GM19099 (cell line): ENCODE results near the gene PTGIS.

Experiments used
- POLR2A ChIP-seq: IDR thresholded peaks from 3 replicates; pipeline ENCODE4 v1.6.1; 2011; ENCODE audit warnings: low read depth; ENCODE audit not compliant: insufficient read length; ENCODE audit errors: extremely low read depth

The PTGIS gene

DNA sequence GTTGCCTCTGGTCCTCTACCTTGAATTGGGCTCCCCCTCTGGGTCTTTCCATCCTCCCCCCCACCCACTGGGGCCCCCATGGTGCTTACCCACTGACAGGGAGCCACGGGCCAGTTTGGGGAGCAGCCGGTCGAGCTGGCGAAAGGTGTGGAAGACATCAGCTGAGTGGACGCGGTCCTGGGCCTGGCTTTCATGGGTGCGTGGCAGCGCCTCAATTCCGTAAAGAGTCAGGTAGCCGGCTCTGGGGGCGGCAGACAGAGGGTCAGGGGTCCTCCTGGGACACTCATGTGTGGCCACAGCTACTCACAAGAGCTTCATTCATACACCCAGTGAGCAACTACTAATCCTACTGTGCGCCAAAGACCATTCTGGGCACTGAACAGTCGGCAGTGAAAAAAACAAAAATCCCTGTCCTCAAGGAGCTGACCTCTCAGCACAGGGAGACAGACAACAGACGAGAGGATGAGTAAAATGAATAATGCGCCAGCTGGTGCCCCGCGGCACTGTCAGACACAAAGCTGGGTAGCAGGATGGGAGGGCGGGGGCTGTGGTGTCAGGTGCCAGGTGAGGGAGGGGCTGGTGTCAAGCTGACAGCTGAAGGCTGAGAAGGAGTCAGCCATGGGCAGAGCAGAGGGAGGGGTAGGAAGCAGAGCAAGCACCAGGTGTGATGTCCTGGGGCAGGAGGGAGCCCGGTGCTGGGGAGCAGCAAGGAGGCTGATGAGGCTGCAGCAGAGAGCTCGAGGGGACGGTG, 28.3 kb downstream of the PTGIS start:
- no peak for TF ChIP-seq POLR2A

DNA sequence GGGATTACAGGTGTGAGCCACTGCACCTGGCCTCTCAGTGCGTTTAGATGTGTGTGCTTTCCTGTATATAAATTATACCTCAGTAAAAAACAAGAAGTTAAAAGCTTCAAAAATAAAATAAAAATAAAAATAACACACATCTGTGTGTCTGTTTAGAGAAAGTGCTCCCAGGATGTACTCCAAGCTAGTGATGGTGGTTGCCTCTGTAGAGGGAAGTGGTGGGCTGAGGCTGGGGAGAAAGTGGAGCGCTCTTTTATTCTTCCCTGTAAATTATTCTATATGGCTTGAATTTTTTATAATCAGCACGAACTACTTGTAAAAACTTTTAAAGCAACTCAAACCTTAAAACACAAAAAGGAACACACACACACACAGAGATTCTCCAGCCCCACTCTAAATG, 29.0 kb downstream of the PTGIS start:
- no peak for TF ChIP-seq POLR2A

DNA sequence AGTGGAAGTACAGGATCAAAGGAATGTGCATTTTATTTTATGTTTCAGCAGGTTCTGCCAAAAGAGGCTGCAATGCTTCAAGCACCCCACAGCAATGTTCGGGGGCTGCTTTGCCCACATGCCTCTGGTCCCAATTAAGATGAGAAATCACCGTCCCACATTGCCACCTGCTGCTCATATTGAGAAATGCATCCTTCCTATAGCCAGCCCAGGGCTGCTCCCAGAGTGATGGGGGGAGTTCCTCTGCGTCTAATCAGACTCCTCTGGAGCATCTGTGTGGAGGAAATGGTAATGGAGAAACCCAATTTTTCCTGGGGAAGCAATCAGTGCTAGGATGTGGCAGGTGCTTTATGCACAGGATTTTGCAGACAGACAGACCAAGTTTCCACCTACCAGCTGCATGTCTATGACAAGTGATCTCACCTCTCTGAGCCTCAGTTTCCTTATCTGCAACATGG, 33.7 kb downstream of the PTGIS start:
- no peak for TF ChIP-seq POLR2A

DNA sequence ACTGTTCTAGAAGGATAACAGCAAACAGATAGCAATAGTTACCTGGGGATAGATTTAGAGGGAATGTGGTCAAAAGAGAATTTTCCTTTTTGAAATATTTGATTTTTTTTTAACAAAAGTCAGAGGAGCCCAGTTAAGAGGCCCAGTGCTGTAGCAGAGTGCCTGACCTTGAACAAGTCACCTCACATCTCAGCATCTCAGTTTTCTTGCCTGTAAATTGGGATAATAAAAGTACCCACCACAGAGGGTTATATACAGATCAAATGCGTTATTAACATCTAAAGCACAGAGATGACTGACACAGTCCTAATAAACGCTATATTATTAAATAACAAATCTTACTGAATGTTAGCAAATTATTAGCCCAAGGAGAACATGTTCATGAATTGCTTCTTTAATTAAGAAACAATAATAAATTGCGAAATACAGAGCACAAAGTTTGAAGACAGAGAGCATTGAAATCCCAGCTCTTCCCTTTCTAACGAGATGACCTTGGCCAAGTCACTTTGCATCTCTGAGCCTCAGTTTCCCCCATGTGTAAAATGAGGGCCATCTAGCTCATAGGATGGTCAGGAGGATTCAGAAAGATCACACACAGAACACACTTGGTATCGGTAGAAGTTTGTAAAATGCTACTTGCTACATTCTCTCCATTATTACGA, 35.5 kb downstream of the PTGIS start:
- no peak for TF ChIP-seq POLR2A

DNA sequence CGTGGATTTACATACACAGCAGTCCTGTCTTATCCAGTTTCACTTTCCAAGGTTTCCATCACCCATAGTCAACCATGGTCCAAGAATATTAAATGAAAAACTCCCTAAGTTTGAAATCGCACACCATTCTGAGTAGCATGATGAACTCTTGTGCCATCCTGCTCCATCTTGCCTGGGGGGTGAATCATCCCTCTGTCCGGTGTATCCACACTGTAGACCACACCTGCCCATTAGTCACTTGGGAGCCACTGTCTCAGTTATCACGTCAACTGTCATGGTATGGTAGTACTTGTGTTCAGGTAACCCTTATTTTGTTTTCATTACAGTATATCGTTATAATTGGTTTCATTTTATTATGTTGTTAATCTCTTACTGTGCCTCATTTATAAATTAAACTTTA, 38.5 kb downstream of the PTGIS start:
- TF ChIP-seq POLR2A: no peak

DNA sequence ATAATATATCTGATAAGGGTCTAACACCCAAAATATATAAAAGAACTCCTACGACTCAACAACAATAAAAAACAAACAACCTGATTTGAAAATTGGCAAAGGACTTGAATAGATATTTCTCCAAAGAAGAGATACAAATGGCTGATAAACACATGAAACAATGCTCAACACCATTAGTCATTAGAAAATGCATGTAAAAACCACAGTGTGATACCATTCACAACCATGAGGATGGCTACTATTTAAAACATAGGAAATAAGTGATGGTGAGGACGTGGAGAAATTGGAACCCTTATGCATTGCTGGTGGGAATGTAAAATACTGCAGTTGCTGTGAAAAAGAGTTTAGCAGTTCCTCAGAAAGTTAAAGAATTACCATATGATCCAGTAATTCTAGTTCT, 41.4 kb downstream of the PTGIS start:
- TF ChIP-seq POLR2A: no peak

DNA sequence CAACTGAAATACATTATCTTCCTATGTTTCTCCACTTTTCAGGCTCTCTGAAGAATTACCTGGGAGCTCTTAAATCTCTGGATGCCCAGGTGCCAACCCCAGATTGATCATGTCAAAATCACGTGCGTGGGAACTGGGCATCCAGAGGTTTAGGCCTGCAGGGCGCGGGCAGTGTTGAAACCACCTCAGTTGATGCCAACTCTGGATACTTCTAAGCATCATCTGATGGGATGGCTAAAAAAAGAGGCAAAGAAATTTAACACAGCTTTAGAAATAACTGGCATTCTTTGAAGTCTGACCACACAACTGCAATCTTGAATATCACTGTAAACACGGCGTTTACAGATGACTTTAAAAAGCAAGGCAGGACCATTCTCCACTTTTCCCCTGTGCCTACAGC, 41.9 kb downstream of the PTGIS start:
- no peak for TF ChIP-seq POLR2A

DNA sequence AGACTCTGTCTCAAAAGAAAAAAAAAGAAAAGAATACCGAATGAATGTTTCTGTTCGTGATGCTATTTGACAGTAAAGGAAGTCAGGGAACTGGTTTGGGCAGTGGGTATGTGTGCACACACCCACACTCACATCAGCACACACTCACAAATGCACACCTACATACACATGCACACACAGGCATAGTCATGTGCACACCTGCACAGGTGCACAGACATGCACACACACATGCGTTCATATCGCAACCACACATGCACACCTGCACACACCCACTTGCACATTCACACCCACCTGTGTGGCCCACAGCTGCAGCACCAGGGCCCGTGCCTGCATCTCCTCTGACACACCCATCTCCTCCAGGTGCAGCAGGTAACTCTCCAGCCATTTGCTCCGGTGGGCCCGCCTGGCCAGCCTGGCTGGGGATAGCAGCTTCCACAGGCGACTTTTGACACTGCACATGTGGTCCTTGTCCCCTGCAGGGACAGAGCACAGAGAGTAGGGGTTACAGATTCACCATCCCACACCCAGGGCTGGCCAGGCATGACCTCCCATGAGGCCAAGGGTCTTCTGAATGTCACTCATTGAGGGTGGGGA, 44.1 kb downstream of the PTGIS start:
- TF ChIP-seq POLR2A: no peak

DNA sequence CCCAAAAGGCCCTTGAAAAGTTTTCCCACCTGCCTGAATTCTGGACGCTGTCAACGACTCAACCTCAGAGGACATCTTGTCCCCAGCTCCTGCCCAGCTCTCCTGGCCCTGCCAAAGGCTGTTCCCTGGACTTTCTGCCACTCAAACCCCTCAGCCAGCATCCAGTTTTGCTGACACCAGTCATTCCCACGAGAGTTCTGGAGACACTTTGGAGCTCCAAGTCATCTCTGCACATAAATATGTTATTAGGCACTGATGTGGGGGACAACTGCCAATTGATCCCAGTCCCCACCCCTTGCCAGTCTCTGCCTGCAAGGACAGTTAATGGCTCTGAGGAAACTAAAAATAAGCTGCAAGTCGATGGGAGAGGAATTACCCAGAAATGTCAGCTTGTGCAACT, 46.6 kb downstream of the PTGIS start:
- no peak for TF ChIP-seq POLR2A

DNA sequence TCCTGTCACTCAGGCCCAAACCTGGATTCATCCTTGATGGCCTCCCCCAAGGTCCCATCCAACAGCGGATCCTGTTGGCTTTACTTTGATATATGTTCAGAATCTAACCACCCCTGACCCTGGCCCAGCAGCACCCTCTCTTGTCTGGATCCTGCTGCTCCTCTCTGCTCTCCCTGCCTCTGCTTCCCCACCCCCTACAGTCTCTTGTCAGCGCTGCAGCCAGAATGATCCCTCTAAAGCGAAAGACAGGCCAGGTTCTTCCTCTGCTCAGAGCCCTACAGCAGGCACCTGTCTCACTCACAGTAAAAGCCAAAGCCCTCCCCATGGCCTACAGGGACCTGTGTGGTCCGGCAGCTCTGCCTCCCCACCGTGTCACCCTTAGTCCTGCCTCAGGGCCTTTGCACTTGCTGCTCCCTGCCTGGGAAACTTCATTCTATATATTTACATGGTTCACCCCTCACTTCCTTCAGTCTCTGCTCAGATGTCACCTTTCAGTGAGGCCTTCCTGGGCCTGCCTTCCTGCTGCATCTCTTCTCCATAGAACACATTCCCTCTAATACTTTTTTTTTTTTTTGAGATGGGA, 48.1 kb downstream of the PTGIS start:
- TF ChIP-seq POLR2A: no peak

DNA sequence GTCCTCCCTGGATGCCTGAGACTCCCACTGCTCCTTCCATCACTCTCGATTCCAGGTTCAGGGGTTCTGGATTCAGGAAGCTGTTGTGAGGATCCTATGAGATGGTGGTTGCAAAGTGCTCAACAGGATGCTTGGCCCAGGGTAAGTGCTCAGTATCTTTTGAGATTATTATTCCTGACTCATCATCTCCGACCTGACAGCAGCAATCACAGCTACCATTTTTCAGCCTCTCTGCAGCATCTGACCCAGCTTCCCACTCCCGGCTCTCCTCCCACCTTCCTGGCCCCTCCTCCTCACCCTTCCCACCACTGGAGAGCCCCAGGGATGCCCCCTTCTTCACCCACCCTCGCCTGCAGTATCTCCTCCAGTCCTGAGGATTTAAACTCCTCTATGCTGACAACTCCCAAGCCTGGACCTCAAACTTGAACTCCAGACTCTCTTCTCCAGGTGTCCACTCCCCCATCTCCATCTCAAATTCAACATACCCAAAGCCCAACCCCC, 48.7 kb downstream of the PTGIS start:
- TF ChIP-seq POLR2A: no peak

DNA sequence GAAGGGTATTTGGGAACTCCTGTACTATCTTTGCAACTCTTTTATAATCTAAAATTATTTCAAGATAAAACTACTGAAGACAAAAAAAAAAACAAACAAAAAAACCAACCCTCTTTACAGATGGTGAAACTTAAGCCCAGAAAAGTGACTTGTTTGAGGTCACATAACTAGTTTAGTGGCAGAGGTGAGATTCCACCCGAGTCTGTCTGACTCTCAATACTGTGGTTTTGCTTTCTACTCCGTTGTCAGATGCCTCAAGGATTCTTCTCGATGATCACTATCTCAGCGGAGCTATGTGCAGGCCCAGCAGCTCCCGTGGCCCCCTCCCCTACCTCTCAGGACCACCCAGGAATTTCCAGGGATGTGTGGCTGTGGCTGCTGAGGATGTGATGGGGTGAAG, 49.4 kb downstream of the PTGIS start:
- no peak for TF ChIP-seq POLR2A

DNA sequence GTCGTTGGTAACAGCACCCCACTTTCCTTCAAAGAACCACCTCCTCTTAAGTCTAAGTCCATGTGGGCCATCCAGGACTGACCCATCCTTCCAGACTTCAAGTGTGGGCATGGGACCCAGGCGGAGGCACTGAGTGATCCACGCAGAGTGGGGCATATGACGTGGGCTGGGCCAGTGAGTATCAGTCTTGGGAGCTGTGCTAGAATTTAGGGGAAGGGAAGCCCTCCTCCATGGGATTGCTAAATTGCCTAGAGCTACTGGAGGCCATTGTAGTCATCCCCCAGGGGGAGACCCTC, 50.2 kb downstream of the PTGIS start:
- TF ChIP-seq POLR2A: no peak

DNA sequence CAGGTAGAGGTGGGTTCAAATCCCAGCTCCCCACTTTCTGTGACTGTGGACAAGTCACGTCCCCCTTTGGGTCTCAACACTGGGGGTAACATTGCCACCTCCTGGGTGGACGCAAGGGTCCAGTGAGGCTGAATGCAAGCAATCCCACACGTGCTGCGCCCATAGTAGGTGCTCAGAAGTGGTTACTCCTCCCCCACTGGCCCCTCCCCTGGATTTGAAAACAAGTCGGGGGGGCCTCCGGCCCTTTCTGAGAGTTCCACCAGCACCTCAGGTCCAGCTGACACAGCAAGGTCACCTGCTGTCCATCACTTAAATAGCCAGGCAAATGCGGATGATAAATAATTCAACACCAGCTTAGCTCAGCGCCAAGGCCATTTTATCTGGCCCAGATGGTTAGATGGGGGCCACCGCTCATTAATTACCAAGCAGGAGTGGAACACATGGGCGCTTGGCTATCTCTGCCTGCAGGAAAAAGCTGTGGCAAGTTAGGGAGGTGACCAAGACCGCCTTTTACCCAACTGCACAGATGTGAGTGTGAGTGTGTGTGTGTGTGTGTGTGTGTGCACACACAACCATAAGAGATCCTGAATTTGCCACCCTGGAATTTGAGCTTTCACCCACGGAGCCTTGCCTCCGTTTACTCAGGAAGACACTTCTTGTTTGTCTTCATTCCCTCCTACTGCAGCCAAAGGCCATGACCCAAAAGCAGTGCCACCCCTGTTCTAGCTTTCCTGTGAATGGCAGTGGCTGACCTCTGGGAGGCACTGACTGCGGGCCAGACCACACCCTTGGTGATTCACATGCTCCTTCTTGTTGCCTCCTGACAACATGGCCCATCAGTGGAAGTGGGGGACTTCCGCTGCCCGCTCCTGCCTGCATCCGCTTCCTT, 50.8 kb downstream of the PTGIS start:
- TF ChIP-seq POLR2A: no peak

DNA sequence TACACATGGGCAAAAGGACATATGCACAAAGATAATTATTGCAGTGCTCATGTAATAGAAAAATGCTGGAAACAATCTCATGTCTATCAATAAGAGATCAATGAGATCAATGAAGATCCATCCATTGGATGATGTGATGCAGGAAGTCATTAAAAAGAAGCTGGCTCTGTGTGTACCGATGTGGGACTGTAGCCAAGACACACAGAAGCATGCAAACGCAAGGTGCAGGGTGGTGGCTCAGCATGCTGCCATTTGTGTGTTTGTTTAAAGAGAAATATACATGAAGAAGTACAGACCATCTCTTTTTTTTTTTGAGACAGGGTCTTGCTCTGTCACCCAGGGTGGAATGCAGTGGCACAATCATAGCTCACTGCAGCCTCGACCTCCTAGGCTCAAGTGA, 52.4 kb downstream of the PTGIS start:
- TF ChIP-seq POLR2A: no peak
